Measurements from ENCODE around the gene TRIML1.

DNA sequence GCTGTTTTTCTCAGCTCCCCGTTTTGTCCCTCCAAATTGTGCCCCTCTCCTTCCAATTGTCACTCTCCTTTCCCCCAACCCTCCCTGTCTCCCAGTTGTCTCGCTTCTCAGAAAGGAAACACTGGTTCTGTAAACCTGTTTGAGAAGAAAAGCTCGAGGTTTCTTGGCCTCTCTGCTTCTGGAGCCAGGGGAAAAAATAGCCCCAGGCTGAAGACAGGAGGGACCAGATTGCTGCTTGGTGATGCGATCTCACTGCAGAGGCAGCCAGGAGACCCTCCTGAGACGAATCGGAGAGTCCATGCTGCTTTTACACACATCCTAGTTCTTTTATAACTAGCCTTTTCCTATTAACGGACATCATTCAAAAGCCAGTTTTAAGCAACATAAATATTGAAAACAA is 21.2 kb downstream of the TRIML1 start:
- TF ChIP-seq, protein P1, sequence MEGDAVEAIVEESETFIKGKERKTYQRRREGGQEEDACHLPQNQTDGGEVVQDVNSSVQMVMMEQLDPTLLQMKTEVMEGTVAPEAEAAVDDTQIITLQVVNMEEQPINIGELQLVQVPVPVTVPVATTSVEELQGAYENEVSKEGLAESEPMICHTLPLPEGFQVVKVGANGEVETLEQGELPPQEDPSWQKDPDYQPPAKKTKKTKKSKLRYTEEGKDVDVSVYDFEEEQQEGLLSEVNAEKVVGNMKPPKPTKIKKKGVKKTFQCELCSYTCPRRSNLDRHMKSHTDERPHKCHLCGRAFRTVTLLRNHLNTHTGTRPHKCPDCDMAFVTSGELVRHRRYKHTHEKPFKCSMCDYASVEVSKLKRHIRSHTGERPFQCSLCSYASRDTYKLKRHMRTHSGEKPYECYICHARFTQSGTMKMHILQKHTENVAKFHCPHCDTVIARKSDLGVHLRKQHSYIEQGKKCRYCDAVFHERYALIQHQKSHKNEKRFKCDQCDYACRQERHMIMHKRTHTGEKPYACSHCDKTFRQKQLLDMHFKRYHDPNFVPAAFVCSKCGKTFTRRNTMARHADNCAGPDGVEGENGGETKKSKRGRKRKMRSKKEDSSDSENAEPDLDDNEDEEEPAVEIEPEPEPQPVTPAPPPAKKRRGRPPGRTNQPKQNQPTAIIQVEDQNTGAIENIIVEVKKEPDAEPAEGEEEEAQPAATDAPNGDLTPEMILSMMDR (IDR thresholded peaks at IDR 0.05), result no peak
- no peak for TF ChIP-seq ZFX (IDR thresholded peaks at IDR 0.05; ENCODE audit: borderline replicate concordance)

Measured in 22Rv1 (cell line).